ENCODE results near the gene CDK17. TPM values are rescaled to one million over a fixed set of nuclear protein-coding genes. Genes with fewer than 3 reads are reported as not detected.
"Not testable (repeated sequence)": the region's sequence is repeated elsewhere in the genome, so short reads cannot be mapped to it uniquely, and the experiment has no call there.

The CDK17 gene
- total and polyA plus RNA-seq, 2 donors = 16.7 to 127 TPM

GRCh38 chr12:96346716-96347115 is 53.5 kb downstream of the CDK17 start:
- not testable (repeated sequence) for DNase-seq (ENCODE audit: extremely low spot score); H3K27ac ChIP-seq (ENCODE audit: low read depth); H3K36me3 ChIP-seq (ENCODE audit: insufficient read depth); H3K4me1 ChIP-seq (ENCODE audit: insufficient read depth); H3K4me3 ChIP-seq (ENCODE audit: low read depth, low read length)
- 62% methylated on average over 4 of the region's 4 CpGs for WGBS

GRCh38 chr12:96344124-96344695 is 56.0 kb downstream of the CDK17 start:
- Histone ChIP-seq H3K4me3 (ENCODE audit: low read depth, low read length) (no peak overlapping the region), H3K4me1 (ENCODE audit: insufficient read depth) (no peaks in the 10 kb centered on the region), H3K36me3 (ENCODE audit: insufficient read depth) (no peaks in the 10 kb centered on the region), H3K27ac (ENCODE audit: low read depth) (no peak overlapping the region)
- no peak for DNase-seq (ENCODE audit: extremely low spot score)
- 80% methylated on average over 3 of the region's 3 CpGs for WGBS

- no peaks in the 10 kb centered on the region for H3K36me3 ChIP-seq (ENCODE audit: insufficient read depth)
- no peaks in the 10 kb centered on the region for H3K4me1 ChIP-seq (ENCODE audit: insufficient read depth)
- H3K27ac ChIP-seq (ENCODE audit: low read depth) = no peak overlapping the region
- DNase-seq (ENCODE audit: extremely low spot score) = no peak
- 98% methylated on average over 3 of the region's 3 CpGs for WGBS
- H3K4me3 ChIP-seq (ENCODE audit: low read depth, low read length) = no peak overlapping the region
Measured at GRCh38 chr12:96343347-96343954, 56.8 kb downstream of the CDK17 start.

GRCh38 chr12:96339666-96340065 is 60.6 kb downstream of the CDK17 start:
- not testable (repeated sequence) for H3K4me1 ChIP-seq (ENCODE audit: insufficient read depth); H3K27ac ChIP-seq (ENCODE audit: low read depth); H3K4me3 ChIP-seq (ENCODE audit: low read depth, low read length); DNase-seq (ENCODE audit: extremely low spot score); H3K36me3 ChIP-seq (ENCODE audit: insufficient read depth)
- 99% methylated on average over 5 of the region's 5 CpGs for WGBS

- no peak for DNase-seq (ENCODE audit: extremely low spot score)
- Histone ChIP-seq H3K4me1 (ENCODE audit: insufficient read depth) (no peaks in the 10 kb centered on the region), H3K4me3 (ENCODE audit: low read depth, low read length) (no peak overlapping the region), H3K36me3 (ENCODE audit: insufficient read depth) (no peaks in the 10 kb centered on the region), H3K27ac (ENCODE audit: low read depth) (no peak overlapping the region)
- 68% methylated on average over 3 of the region's 3 CpGs for WGBS
Measured at GRCh38 chr12:96338852-96339471, 61.3 kb downstream of the CDK17 start.

- Histone ChIP-seq H3K4me3 (ENCODE audit: low read depth, low read length) (no peak overlapping the region), H3K27ac (ENCODE audit: low read depth) (no peak overlapping the region), H3K36me3 (ENCODE audit: insufficient read depth) (no peaks in the 10 kb centered on the region), H3K4me1 (ENCODE audit: insufficient read depth) (no peaks in the 10 kb centered on the region)
- no peak for DNase-seq (ENCODE audit: extremely low spot score)
Measured at GRCh38 chr12:96337953-96338352, 62.3 kb downstream of the CDK17 start.

GRCh38 chr12:96336489-96336888 is 63.8 kb downstream of the CDK17 start:
- 98% methylated on average over 4 of the region's 4 CpGs for WGBS

GRCh38 chr12:96335270-96335669 is 65.0 kb downstream of the CDK17 start:
- WGBS = 87% methylated on average over 5 of the region's 5 CpGs
- no peak overlapping the region for H3K4me3 ChIP-seq (ENCODE audit: low read depth, low read length)
- no peaks in the 10 kb centered on the region for H3K36me3 ChIP-seq (ENCODE audit: insufficient read depth)
- no peak overlapping the region for H3K27ac ChIP-seq (ENCODE audit: low read depth)
- H3K4me1 ChIP-seq (ENCODE audit: insufficient read depth) = no peaks in the 10 kb centered on the region
- no peak for DNase-seq (ENCODE audit: extremely low spot score)

More at GRCh38 chr12:96336489-96336888, 63.8 kb downstream of the CDK17 start:
- H3K4me1 ChIP-seq (ENCODE audit: insufficient read depth) = no peaks in the 10 kb centered on the region
- H3K4me3 ChIP-seq (ENCODE audit: low read depth, low read length) = no peak overlapping the region
- DNase-seq (ENCODE audit: extremely low spot score) = no peak
- H3K27ac ChIP-seq (ENCODE audit: low read depth) = no peak overlapping the region
- no peaks in the 10 kb centered on the region for H3K36me3 ChIP-seq (ENCODE audit: insufficient read depth)

- WGBS = 86% methylated on average over 2 of the region's 2 CpGs
- Histone ChIP-seq H3K36me3 (ENCODE audit: insufficient read depth) (no peaks in the 10 kb centered on the region), H3K4me1 (ENCODE audit: insufficient read depth) (no peaks in the 10 kb centered on the region)
Measured at GRCh38 chr12:96334502-96334901, 65.7 kb downstream of the CDK17 start.

GRCh38 chr12:96329545-96329944 is 70.7 kb downstream of the CDK17 start:
- DNase-seq (ENCODE audit: extremely low spot score) = no peak
- 73% methylated on average over 3 of the region's 3 CpGs for WGBS
- no peaks in the 10 kb centered on the region for H3K4me1 ChIP-seq (ENCODE audit: insufficient read depth)

More at GRCh38 chr12:96334502-96334901, 65.7 kb downstream of the CDK17 start:
- Histone ChIP-seq H3K27ac (ENCODE audit: low read depth) (no peak overlapping the region), H3K4me3 (ENCODE audit: low read depth, low read length) (no peak overlapping the region)
- no peak for DNase-seq (ENCODE audit: extremely low spot score)

GRCh38 chr12:96329018-96329417 is 71.2 kb downstream of the CDK17 start:
- DNase-seq (ENCODE audit: extremely low spot score) = no peak
- Histone ChIP-seq H3K4me3 (ENCODE audit: low read depth, low read length) (no peak overlapping the region), H3K4me1 (ENCODE audit: insufficient read depth) (no peaks in the 10 kb centered on the region), H3K27ac (ENCODE audit: low read depth) (no peak overlapping the region), H3K36me3 (ENCODE audit: insufficient read depth) (no peaks in the 10 kb centered on the region)
- 92% methylated on average over 2 of the region's 2 CpGs for WGBS

More at GRCh38 chr12:96329545-96329944, 70.7 kb downstream of the CDK17 start:
- no peak overlapping the region for H3K4me3 ChIP-seq (ENCODE audit: low read depth, low read length)
- H3K36me3 ChIP-seq (ENCODE audit: insufficient read depth) = no peaks in the 10 kb centered on the region
- no peak overlapping the region for H3K27ac ChIP-seq (ENCODE audit: low read depth)

- Histone ChIP-seq H3K27ac (ENCODE audit: low read depth) (no peak overlapping the region), H3K4me3 (ENCODE audit: low read depth, low read length) (no peak overlapping the region), H3K36me3 (ENCODE audit: insufficient read depth) (no peaks in the 10 kb centered on the region), H3K4me1 (ENCODE audit: insufficient read depth) (no peaks in the 10 kb centered on the region)
- WGBS = 93% methylated on average over 3 of the region's 3 CpGs
- DNase-seq (ENCODE audit: extremely low spot score) = no peak
Measured at GRCh38 chr12:96327889-96328288, 72.3 kb downstream of the CDK17 start.

GRCh38 chr12:96327346-96327745 is 72.9 kb downstream of the CDK17 start:
- H3K27ac ChIP-seq (ENCODE audit: low read depth) = no peak overlapping the region
- DNase-seq (ENCODE audit: extremely low spot score) = no peak
- H3K36me3 ChIP-seq (ENCODE audit: insufficient read depth) = no peaks in the 10 kb centered on the region
- no peaks in the 10 kb centered on the region for H3K4me1 ChIP-seq (ENCODE audit: insufficient read depth)
- 81% methylated on average over 1 of the region's 1 CpG for WGBS
- no peak overlapping the region for H3K4me3 ChIP-seq (ENCODE audit: low read depth, low read length)

GRCh38 chr12:96326628-96327227 is 73.5 kb downstream of the CDK17 start:
- WGBS = 83% methylated on average over 6 of the region's 6 CpGs

More at GRCh38 chr12:96326628-96327227, 73.5 kb downstream of the CDK17 start:
- DNase-seq (ENCODE audit: extremely low spot score) = no peak
- Histone ChIP-seq H3K4me3 (ENCODE audit: low read depth, low read length) (no peak overlapping the region), H3K27ac (ENCODE audit: low read depth) (no peak overlapping the region), H3K4me1 (ENCODE audit: insufficient read depth) (no peaks in the 10 kb centered on the region), H3K36me3 (ENCODE audit: insufficient read depth) (no peaks in the 10 kb centered on the region)
